Skeletal muscle tissue (tissue), 4 donors: Measurements from ENCODE around the gene GCDH. TPM values are rescaled to one million over a fixed set of nuclear protein-coding genes. Genes with fewer than 3 reads are reported as not detected.
"Not testable (repeated sequence)": the region's sequence is repeated elsewhere in the genome, so short reads cannot be mapped to it uniquely, and the experiment has no call there.

Experiments
- H3K27ac ChIP-seq: one replicate; pipeline ENCODE4 v1.7.0; 2013; ENCODE audit warnings: mild to moderate bottlenecking, low read depth, low read length, inconsistent platforms
- H3K27me3 ChIP-seq, 3 donors: one replicate each; pipeline ENCODE4 v1.7.0; 2013; ENCODE audit warnings: low read length in 3 of 3; ENCODE audit not compliant: control insufficient read depth in 3 of 3, insufficient read depth in 3 of 3
- H3K36me3 ChIP-seq, 3 donors: one replicate each; pipeline ENCODE4 v1.7.0; 2013; ENCODE audit warnings: low read length in 3 of 3; ENCODE audit not compliant: control insufficient read depth in 3 of 3, insufficient read depth in 3 of 3
- H3K4me1 ChIP-seq, 3 donors: one replicate each; pipeline ENCODE4 v1.7.0; 2013; ENCODE audit warnings: low read length in 3 of 3, mild to moderate bottlenecking in 3 of 3; ENCODE audit not compliant: control insufficient read depth in 3 of 3, insufficient read depth in 3 of 3
- H3K4me3 ChIP-seq, 3 donors: one replicate each; pipeline ENCODE4 v1.7.0; 2013; ENCODE audit warnings: low read length in 3 of 3
- H3K9ac ChIP-seq, 3 donors: one replicate each; pipeline ENCODE4 v1.7.0; 2013; ENCODE audit warnings: low read length in 3 of 3, mild to moderate bottlenecking in 3 of 3, moderate library complexity in 2 of 3, low read depth in 1 of 3
- H3K9me3 ChIP-seq, 3 donors: one replicate each; pipeline ENCODE4 v1.7.0; 2013; ENCODE audit warnings: low read length in 3 of 3; ENCODE audit not compliant: control insufficient read depth in 3 of 3
- total RNA-seq: library from RNA; depleted of rRNA; stranded (reverse); fragments of >200 nt; gene quantifications from one replicate; pipeline ENCODE4 v1.2.3, GENCODE V29; 2014
- donor health status: Osteomylitis.

Gene GCDH
- 39.7 TPM for total RNA-seq

GRCh38 chr19:12890787-12891552, at the start of gene GCDH:
Gene GCDH, plus strand, starts transcription at chr19:12891160. Its CDS starts 145 bp downstream, at chr19:12891305.
- Histone ChIP-seq H3K36me3 (peaks cover 19 to 22% (median 21%) of the 10 kb centered on the region in 3 donors), H3K9ac (peak within 1 kb of the TSS; percentile 85 to 98 (median 91)), H3K4me1 (peaks cover 14 to 19% (median 17%) of the 10 kb centered on the region in 3 donors)

GRCh38 chr19:12842511-12842910, 48.4 kb upstream of the GCDH start:
- Histone ChIP-seq H3K4me3 (no peak overlapping the region), H3K27ac (no peak overlapping the region), H3K27me3 (peaks cover 63 to 81% (median 69%) of the 10 kb centered on the region in 3 donors), H3K9ac (no peak overlapping the region), H3K9me3 (no peaks in the 10 kb centered on the region), H3K36me3 (no peaks in the 10 kb centered on the region), H3K4me1 (peaks cover 4 to 15% (median 6%) of the 10 kb centered on the region in 3 donors)

More at GRCh38 chr19:12890787-12891552, at the start of gene GCDH:
- Histone ChIP-seq H3K27me3 (peaks cover 2 to 5% (median 3%) of the 10 kb centered on the region in 3 donors), H3K9me3 (no peaks in the 10 kb centered on the region), H3K27ac (peak within 1 kb of the TSS; percentile 78), H3K4me3 (peak within 1 kb of the TSS; percentile 93 to 97 (median 96))

GRCh38 chr19:12843328-12843727, 47.6 kb upstream of the GCDH start:
- no peak overlapping the region for H3K9ac ChIP-seq
- no peak overlapping the region for H3K27ac ChIP-seq
- no peaks in the 10 kb centered on the region for H3K9me3 ChIP-seq
- peaks cover 57 to 78% (median 62%) of the 10 kb centered on the region in 3 donors for H3K27me3 ChIP-seq
- H3K4me1 ChIP-seq: peaks cover 4 to 21% (median 9%) of the 10 kb centered on the region in 3 donors
- H3K4me3 ChIP-seq: no peak overlapping the region
- no peaks in the 10 kb centered on the region for H3K36me3 ChIP-seq

GRCh38 chr19:12843999-12844732, 46.8 kb upstream of the GCDH start:
- no peak overlapping the region for H3K9ac ChIP-seq
- H3K9me3 ChIP-seq: no peaks in the 10 kb centered on the region
- H3K27ac ChIP-seq: no peak overlapping the region
- no peak overlapping the region for H3K4me3 ChIP-seq
- peaks cover 52 to 71% (median 57%) of the 10 kb centered on the region in 3 donors for H3K27me3 ChIP-seq
- H3K36me3 ChIP-seq: no peaks in the 10 kb centered on the region
- H3K4me1 ChIP-seq: peaks cover 4 to 21% (median 9%) of the 10 kb centered on the region in 3 donors

- Histone ChIP-seq H3K4me1 (peaks cover 0 to 12% (median 6%) of the 10 kb centered on the region in 3 donors), H3K27me3 (peaks cover 28 to 47% (median 34%) of the 10 kb centered on the region in 3 donors)
- not testable (repeated sequence) for H3K4me3 ChIP-seq, H3K9ac ChIP-seq, H3K36me3 ChIP-seq, H3K27ac ChIP-seq, H3K9me3 ChIP-seq
These were observed 44.3 kb upstream of the GCDH start for GRCh38 chr19:12846613-12847012.

GRCh38 chr19:12847159-12848139, 43.5 kb upstream of the GCDH start:
- peaks cover 0 to 12% (median 6%) of the 10 kb centered on the region in 3 donors for H3K4me1 ChIP-seq
- no peak overlapping the region for H3K27ac ChIP-seq
- peaks cover 22 to 42% (median 28%) of the 10 kb centered on the region in 3 donors for H3K27me3 ChIP-seq
- peak overlapping the region; percentile 51 to 62 (median 56) for H3K9ac ChIP-seq
- no peaks in the 10 kb centered on the region for H3K36me3 ChIP-seq
- peak overlapping the region in 2 of 3 donors; percentile 60 to 67 for H3K4me3 ChIP-seq
- H3K9me3 ChIP-seq: no peaks in the 10 kb centered on the region

DNA sequence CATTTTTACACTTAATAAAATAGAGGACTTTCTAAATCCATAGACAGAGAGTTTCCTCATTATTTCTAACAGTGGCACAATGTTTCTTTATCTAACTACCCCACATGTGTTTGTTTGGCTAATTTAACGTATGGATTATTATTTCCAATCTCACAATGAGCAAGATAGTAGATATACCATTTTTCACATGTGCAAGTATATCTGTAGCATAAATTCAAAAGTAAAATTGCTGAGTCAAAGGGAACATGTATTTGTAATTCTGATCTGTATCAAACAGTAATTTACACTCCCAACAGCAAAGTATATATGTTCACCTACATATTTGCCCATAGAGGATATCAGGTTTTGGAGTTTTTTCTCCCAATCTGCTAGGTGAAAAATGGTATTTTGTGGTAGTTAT, 34.3 kb upstream of the GCDH start:
- Histone ChIP-seq H3K9me3 (no peaks in the 10 kb centered on the region), H3K4me1 (no peaks in the 10 kb centered on the region), H3K27ac (no peak overlapping the region), H3K4me3 (no peak overlapping the region), H3K9ac (no peak overlapping the region), H3K27me3 (peaks cover 0 to 4% (median 0%) of the 10 kb centered on the region in 3 donors), H3K36me3 (no peaks in the 10 kb centered on the region)

GRCh38 chr19:12858041-12858928, 32.7 kb upstream of the GCDH start:
- no peaks in the 10 kb centered on the region for H3K36me3 ChIP-seq
- no peak overlapping the region for H3K9ac ChIP-seq
- H3K4me1 ChIP-seq: no peaks in the 10 kb centered on the region
- H3K27ac ChIP-seq: no peak overlapping the region
- H3K27me3 ChIP-seq: peaks cover 0 to 4% (median 3%) of the 10 kb centered on the region in 3 donors
- H3K4me3 ChIP-seq: no peak overlapping the region
- no peaks in the 10 kb centered on the region for H3K9me3 ChIP-seq
